GM12873 (cell line): ENCODE data around the gene TLR1.

Experiments used
- CTCF ChIP-seq: IDR thresholded peaks from 2 replicates; pipeline ENCODE4 v1.5.1; 2012; ENCODE audit warnings: low read depth, mild to moderate bottlenecking, moderate library complexity, low read length, control low read depth; ENCODE audit not compliant: insufficient read depth; ENCODE audit errors: missing control alignments

The TLR1 gene

GRCh38 chr4:38819569-38819968, 15.0 kb upstream of the TLR1 start:
- no peak for TF ChIP-seq CTCF

- no peak for TF ChIP-seq CTCF
These were observed 13.9 kb upstream of the TLR1 start for GRCh38 chr4:38818441-38818976.

GRCh38 chr4:38815885-38816782, 11.5 kb upstream of the TLR1 start:
- no peak for TF ChIP-seq CTCF

GRCh38 chr4:38814386-38814785, 9.8 kb upstream of the TLR1 start:
- TF ChIP-seq CTCF, result no peak

GRCh38 chr4:38811297-38811696, 6.7 kb upstream of the TLR1 start:
- TF ChIP-seq CTCF, result no peak

- no peak for TF ChIP-seq CTCF
These were observed 1.0 kb upstream of the TLR1 start for GRCh38 chr4:38805530-38806145.
